ENCODE data around the gene STAT1. TPM values are rescaled to one million over a fixed set of nuclear protein-coding genes. Genes with fewer than 3 reads are reported as not detected.

The STAT1 gene
- polyA plus RNA-seq, 1 experiment = 166 TPM

DNA sequence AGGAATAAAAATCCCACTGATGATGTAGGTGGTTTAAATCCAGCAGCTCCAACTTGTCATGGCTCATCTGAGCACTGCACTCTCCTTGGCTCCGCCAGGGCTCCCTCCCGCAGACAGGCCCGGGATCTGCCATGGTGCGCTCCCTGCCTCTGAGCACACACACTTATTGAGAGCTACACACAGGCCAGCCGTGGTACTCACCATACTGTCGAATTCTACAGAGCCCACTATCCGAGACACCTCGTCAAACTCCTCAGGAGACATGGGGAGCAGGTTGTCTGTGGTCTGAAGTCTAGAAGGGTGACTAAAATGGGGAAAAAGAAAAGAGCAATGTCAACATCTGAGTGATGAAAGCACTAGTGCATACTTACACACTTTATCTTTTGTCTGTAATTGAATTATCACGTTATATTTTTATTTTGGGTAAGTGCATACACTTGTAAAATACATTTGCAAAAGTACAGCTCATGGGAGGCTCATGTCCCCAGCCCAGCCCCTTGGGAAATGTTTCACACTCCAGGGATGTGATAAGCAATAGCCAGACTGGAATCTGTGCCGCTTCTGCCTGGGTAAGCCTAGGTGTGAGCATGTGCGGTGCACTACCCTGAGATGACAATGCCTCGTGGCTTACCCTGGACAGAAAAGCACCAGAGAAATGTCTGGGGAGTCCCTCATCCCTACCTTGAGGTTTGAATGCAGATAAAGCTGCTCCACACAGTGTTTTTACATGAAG lies 39.2 kb downstream of the STAT1 start:
- no peaks in the 10 kb centered on the region for H3K27me3 ChIP-seq (ENCODE audit: control insufficient read depth, insufficient read depth, low read length)
- no peak for DNase-seq (ENCODE audit: low read depth)
- peaks cover 27% of the 10 kb centered on the region for H3K36me3 ChIP-seq (ENCODE audit: control insufficient read depth, insufficient read depth, low read length)
- TF ChIP-seq CTCF (IDR thresholded peaks at IDR 0.05; ENCODE audit: insufficient read depth, low read depth, low read length) = no peak
- no peak overlapping the region for H3K4me3 ChIP-seq (ENCODE audit: low read depth, low read length)
- ChIA-PET POLR2A (no interaction called here), CTCF (interaction anchor here (1.1 kb wide), 1 partner anchor 19 kb away, joined by 3 read pairs; no protein-coding TSS in a partner anchor)

DNA sequence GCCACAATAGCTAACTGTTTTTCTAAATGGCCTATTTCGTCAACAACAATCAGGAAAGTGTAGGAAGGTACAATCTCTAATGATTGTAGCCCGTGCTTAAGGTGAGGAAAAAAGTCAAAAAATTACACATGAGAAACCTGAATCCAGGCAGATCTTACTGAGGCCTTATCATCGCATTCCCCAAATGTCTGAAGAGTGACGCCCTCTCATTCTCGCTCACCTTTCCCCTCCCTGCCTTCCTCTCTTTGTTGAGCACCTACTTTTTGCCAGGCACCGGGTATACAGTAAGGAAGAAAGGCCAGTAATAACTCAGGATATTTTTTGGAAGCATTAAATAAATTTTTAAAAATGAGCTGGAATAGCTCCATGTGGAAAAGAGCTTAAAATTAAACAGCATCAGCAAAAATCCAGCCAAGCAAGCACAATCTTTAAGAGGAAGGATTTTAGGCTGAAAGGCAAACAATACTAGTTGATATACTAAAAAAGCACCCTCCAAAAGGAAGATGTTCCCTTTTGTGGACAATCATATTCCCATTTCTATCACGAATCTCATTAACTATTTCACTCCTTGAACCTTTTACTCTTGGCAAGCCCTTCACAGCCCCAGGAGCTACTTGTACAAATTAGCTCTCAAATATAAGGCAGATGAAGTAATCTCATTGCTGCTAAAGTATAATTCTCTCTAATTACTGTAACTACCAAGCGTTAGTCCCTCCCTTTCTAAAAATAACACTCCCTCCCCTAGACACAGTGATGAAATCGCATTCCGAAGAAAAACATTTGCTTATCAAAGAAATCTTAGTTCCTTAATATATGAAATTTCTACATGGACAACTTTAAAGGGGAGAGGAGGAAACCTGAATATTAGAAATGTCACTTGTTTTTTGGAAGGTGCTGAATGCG lies 40.0 kb downstream of the STAT1 start:
- Histone ChIP-seq H3K4me3 (ENCODE audit: low read depth, low read length) (no peak overlapping the region), H3K36me3 (ENCODE audit: control insufficient read depth, insufficient read depth, low read length) (peaks cover 27% of the 10 kb centered on the region), H3K27me3 (ENCODE audit: control insufficient read depth, insufficient read depth, low read length) (no peaks in the 10 kb centered on the region)
- ChIA-PET POLR2A (no interaction called here), CTCF (interaction anchor here (1.1 kb wide), 2 partner anchors 20 to 190 kb away, joined by 3 read pairs; no protein-coding TSS in a partner anchor)
- no peak for TF ChIP-seq CTCF (IDR thresholded peaks at IDR 0.05; ENCODE audit: insufficient read depth, low read depth, low read length)
- no peak for DNase-seq (ENCODE audit: low read depth)

DNA sequence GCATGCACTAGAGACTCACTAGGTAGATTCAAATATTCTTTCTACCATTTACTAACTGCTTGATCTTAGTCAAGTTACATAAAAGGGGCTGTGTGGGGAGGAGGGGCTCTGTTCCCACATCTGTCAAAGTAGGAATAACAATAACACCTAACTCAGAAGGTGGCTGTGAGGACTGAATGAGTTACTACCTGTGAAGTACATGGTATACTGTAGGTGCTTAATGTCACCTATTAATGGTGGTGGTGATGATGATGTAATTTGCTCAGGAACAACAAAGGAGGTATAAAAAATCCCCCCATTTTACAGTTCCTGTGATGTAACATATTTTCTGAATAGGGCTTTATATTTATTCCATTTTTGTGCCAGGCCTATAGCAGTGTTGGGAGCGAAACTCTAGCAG lies 40.7 kb downstream of the STAT1 start:
- ChIA-PET CTCF (interaction anchor here (0.6 to 1.1 kb wide), 2 partner anchors 189 to 229 kb away, joined by 3 read pairs; no protein-coding TSS in a partner anchor), POLR2A (no interaction called here)
- no peak overlapping the region for H3K4me3 ChIP-seq (ENCODE audit: low read depth, low read length)
- peaks cover 25% of the 10 kb centered on the region for H3K36me3 ChIP-seq (ENCODE audit: control insufficient read depth, insufficient read depth, low read length)
- no peaks in the 10 kb centered on the region for H3K27me3 ChIP-seq (ENCODE audit: control insufficient read depth, insufficient read depth, low read length)
- TF ChIP-seq CTCF (IDR thresholded peaks at IDR 0.05; ENCODE audit: insufficient read depth, low read depth, low read length) = no peak
- DNase-seq (ENCODE audit: low read depth) = no peak

DNA sequence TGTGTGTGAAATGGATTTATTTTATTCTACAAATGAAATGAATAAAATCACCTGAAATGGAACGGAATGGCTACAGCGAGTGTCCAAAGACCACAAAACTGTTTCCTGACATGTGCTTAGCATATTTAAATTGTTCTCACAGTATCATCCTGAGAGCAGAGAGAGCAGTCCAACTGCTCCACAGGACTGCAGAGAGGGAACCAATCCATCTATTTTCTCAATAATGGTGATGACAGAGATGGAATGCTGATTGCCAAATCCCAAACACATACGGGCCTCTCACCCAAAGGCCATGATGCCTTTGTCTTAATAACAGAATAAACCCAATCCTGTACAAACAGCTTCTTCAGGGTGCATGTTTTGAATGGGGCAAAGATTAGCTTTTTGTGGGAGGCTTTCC lies 41.1 kb downstream of the STAT1 start:
- Histone ChIP-seq H3K36me3 (ENCODE audit: control insufficient read depth, insufficient read depth, low read length) (peaks cover 25% of the 10 kb centered on the region), H3K27me3 (ENCODE audit: control insufficient read depth, insufficient read depth, low read length) (no peaks in the 10 kb centered on the region), H3K4me3 (ENCODE audit: low read depth, low read length) (no peak overlapping the region)
- no peak for TF ChIP-seq CTCF (IDR thresholded peaks at IDR 0.05; ENCODE audit: insufficient read depth, low read depth, low read length)
- ChIA-PET CTCF (interaction anchor here (0.6 kb wide), 1 partner anchor 229 kb away, joined by 3 read pairs; no protein-coding TSS in a partner anchor), POLR2A (no interaction called here)
- no peak for DNase-seq (ENCODE audit: low read depth)

- Histone ChIP-seq H3K27me3 (ENCODE audit: control insufficient read depth, insufficient read depth, low read length) (no peaks in the 10 kb centered on the region), H3K36me3 (ENCODE audit: control insufficient read depth, insufficient read depth, low read length) (peaks cover 22% of the 10 kb centered on the region), H3K4me3 (ENCODE audit: low read depth, low read length) (no peak overlapping the region)
- no peak for TF ChIP-seq CTCF (IDR thresholded peaks at IDR 0.05; ENCODE audit: insufficient read depth, low read depth, low read length)
- ChIA-PET POLR2A (no interaction called here), CTCF (no interaction called here)
- DNase-seq (ENCODE audit: low read depth) = no peak
Observed at GRCh38 chr2:190972213-190972612, 41.8 kb downstream of the STAT1 start.
